Neuronal stem cell (in vitro differentiated cells): ENCODE measurements around the gene CLASP1.

Experiments used
- DNase-seq: peaks from one replicate; pipeline ENCODE4 v3.0.0-alpha.2; 2013; ENCODE audit warnings: low spot score
- H2AFZ ChIP-seq: one replicate; pipeline ENCODE4 v1.6.1; 2013; ENCODE audit warnings: mild to moderate bottlenecking, low read length, inconsistent platforms
- H2AK5ac ChIP-seq: 2 replicates; pipeline ENCODE4 v1.6.1; 2013; ENCODE audit warnings: low read depth, mild to moderate bottlenecking, inconsistent platforms, low read length, moderate library complexity, mixed read lengths
- H2BK120ac ChIP-seq: 2 replicates; pipeline ENCODE4 v1.6.1; 2013; ENCODE audit warnings: low read depth, mild to moderate bottlenecking, inconsistent platforms, low read length, moderate library complexity, mixed read lengths
- H2BK12ac ChIP-seq: one replicate; pipeline ENCODE4 v1.6.1; 2013; ENCODE audit warnings: low read length, inconsistent platforms
- H2BK15ac ChIP-seq: 2 replicates; pipeline ENCODE4 v1.6.1; 2013; ENCODE audit warnings: mild to moderate bottlenecking, low read length, inconsistent platforms, mixed read lengths
- H2BK5ac ChIP-seq: one replicate; pipeline ENCODE4 v1.6.1; 2013; ENCODE audit warnings: inconsistent platforms, mild to moderate bottlenecking, low read length, moderate library complexity
- H3K14ac ChIP-seq: one replicate; pipeline ENCODE4 v1.6.1; 2013; ENCODE audit warnings: low read length, inconsistent platforms
- H3K18ac ChIP-seq: 2 replicates; pipeline ENCODE4 v1.6.1; 2013; ENCODE audit warnings: low read length, inconsistent platforms
- H3K23ac ChIP-seq: 2 replicates; pipeline ENCODE4 v1.6.1; 2013; ENCODE audit warnings: low read depth, mild to moderate bottlenecking, mixed read lengths, low read length, inconsistent platforms; ENCODE audit not compliant: poor library complexity
- H3K27ac ChIP-seq: replicated peaks from 3 replicates; pipeline ENCODE4 v1.5.1; 2013; ENCODE audit warnings: low read length, inconsistent platforms
- H3K27me3 ChIP-seq, 3 experiments: 2 replicates each; pipeline ENCODE4 v1.6.1; 2013; ENCODE audit warnings: low read length in 3 of 3, mild to moderate bottlenecking in 2 of 3, inconsistent platforms in 1 of 3, low read depth in 1 of 3, mixed read lengths in 1 of 3, moderate library complexity in 1 of 3; ENCODE audit not compliant: control insufficient read depth in 3 of 3, insufficient read depth in 3 of 3
- H3K36me3 ChIP-seq, 2 donors: replicated peaks in 1 of 2; 2 replicates each; pipeline ENCODE4 v1.6.1; 2013; ENCODE audit warnings: low read length in 2 of 2; ENCODE audit not compliant: control insufficient read depth in 2 of 2, insufficient read depth in 2 of 2
- H3K4ac ChIP-seq: 2 replicates; pipeline ENCODE4 v1.6.1; 2013; ENCODE audit warnings: inconsistent platforms, mild to moderate bottlenecking, low read length, moderate library complexity
- H3K4me1 ChIP-seq, 2 donors: 1 replicate in 1 of 2; 2 replicates in 1 of 2; pipeline ENCODE4 v1.6.1; 2013; ENCODE audit warnings: low read length in 2 of 2, low read depth in 1 of 2; ENCODE audit not compliant: control insufficient read depth in 2 of 2, insufficient read depth in 1 of 2
- H3K4me2 ChIP-seq: one replicate; pipeline ENCODE4 v1.6.1; 2013; ENCODE audit warnings: mild to moderate bottlenecking, low read length, inconsistent platforms; ENCODE audit not compliant: insufficient read depth, poor library complexity, severe bottlenecking
- H3K4me3 ChIP-seq, 2 donors: 2 replicates each; pipeline ENCODE4 v1.5.1; 2013; ENCODE audit warnings: low read length in 2 of 2, mild to moderate bottlenecking in 2 of 2, inconsistent platforms in 1 of 2, moderate library complexity in 1 of 2
- H3K79me1 ChIP-seq: one replicate; pipeline ENCODE4 v1.6.1; 2013; ENCODE audit warnings: low read depth, mild to moderate bottlenecking, inconsistent platforms, low read length, moderate library complexity
- H3K9ac ChIP-seq: one replicate; pipeline ENCODE4 v1.6.1; 2013; ENCODE audit warnings: mild to moderate bottlenecking, low read depth, low read length, inconsistent platforms; ENCODE audit not compliant: poor library complexity
- H3K9me3 ChIP-seq, 2 donors: replicated peaks in 1 of 2; 2 replicates each; pipeline versions ENCODE3 to v1.6.1; 2013; ENCODE audit warnings: low read length in 2 of 2, mild to moderate bottlenecking in 2 of 2, inconsistent platforms in 1 of 2, low read depth in 1 of 2, mixed read lengths in 1 of 2, moderate library complexity in 1 of 2; ENCODE audit not compliant: control insufficient read depth in 2 of 2, insufficient read depth in 1 of 2
- H4K8ac ChIP-seq: one replicate; pipeline ENCODE4 v1.6.1; 2013; ENCODE audit warnings: low read depth, mild to moderate bottlenecking, inconsistent platforms, low read length, moderate library complexity
- H4K91ac ChIP-seq: one replicate; pipeline ENCODE4 v1.6.1; 2013; ENCODE audit warnings: low read length, low read depth, mild to moderate bottlenecking, inconsistent platforms; ENCODE audit not compliant: poor library complexity
- WGBS, 2 donors: extraction: QIAGEN DNeasy Blood & Tissue Kit; methylation state at CpG; one replicate each; pipeline ENCODE4 v1.1.7; 2013; ENCODE audit warnings: missing lambda C conversion rate in 2 of 2, mixed read lengths in 1 of 2; ENCODE audit not compliant: insufficient read length in 2 of 2, insufficient replicate concordance in 1 of 2; ENCODE audit errors: extremely low coverage in 2 of 2; 5-methylcytosine and 5-hydroxymethylcytosine counted together

The CLASP1 gene

GRCh38 chr2:121505986-121506586 is 143.2 kb downstream of the CLASP1 start:
- peaks cover 0 to 26% of the 10 kb centered on the region in 2 donors for H3K9me3 ChIP-seq
- no peak overlapping the region for H4K91ac ChIP-seq
- no peak overlapping the region for H2BK5ac ChIP-seq
- H3K14ac ChIP-seq: no peak overlapping the region
- no peak overlapping the region for H3K23ac ChIP-seq
- no peak overlapping the region for H3K4me2 ChIP-seq
- H2BK120ac ChIP-seq: no peak overlapping the region
- H3K4me3 ChIP-seq: no peak overlapping the region
- DNase-seq: no peak
- no peak overlapping the region for H3K27ac ChIP-seq
- H2AK5ac ChIP-seq: no peak overlapping the region
- H3K27me3 ChIP-seq: no peaks in the 10 kb centered on the region
- H3K18ac ChIP-seq: no peak overlapping the region
- peaks cover 4 to 79% of the 10 kb centered on the region in 2 donors for H3K36me3 ChIP-seq
- H2AFZ ChIP-seq: no peak overlapping the region
- no peak overlapping the region for H3K4ac ChIP-seq
- no peaks in the 10 kb centered on the region for H3K79me1 ChIP-seq
- peaks cover 0 to 11% of the 10 kb centered on the region in 2 donors for H3K4me1 ChIP-seq
- no peak overlapping the region for H2BK15ac ChIP-seq
- whole genome bisulfite sequencing, 2 donors: no CpG with 5 or more reads among the region's 4 CpGs
- no peak overlapping the region for H2BK12ac ChIP-seq
- H4K8ac ChIP-seq: no peak overlapping the region
- no peak overlapping the region for H3K9ac ChIP-seq

GRCh38 chr2:121505005-121505404 is 144.3 kb downstream of the CLASP1 start:
- H2BK5ac ChIP-seq: no peak overlapping the region
- no peak overlapping the region for H3K14ac ChIP-seq
- H3K4me3 ChIP-seq: no peak overlapping the region
- no peak overlapping the region for H2AK5ac ChIP-seq
- H4K91ac ChIP-seq: no peak overlapping the region
- peaks cover 0 to 11% of the 10 kb centered on the region in 2 donors for H3K4me1 ChIP-seq
- no peak overlapping the region for H3K9ac ChIP-seq
- no peak overlapping the region for H2BK15ac ChIP-seq
- peaks cover 0 to 30% of the 10 kb centered on the region in 2 donors for H3K9me3 ChIP-seq
- no peak for DNase-seq
- H2BK120ac ChIP-seq: no peak overlapping the region
- no peak overlapping the region for H2AFZ ChIP-seq
- no peaks in the 10 kb centered on the region for H3K79me1 ChIP-seq
- no peak overlapping the region for H4K8ac ChIP-seq
- no peak overlapping the region for H3K18ac ChIP-seq
- H3K4me2 ChIP-seq: no peak overlapping the region
- H2BK12ac ChIP-seq: no peak overlapping the region
- H3K27ac ChIP-seq: no peak overlapping the region
- peaks cover 7 to 78% of the 10 kb centered on the region in 2 donors for H3K36me3 ChIP-seq
- H3K27me3 ChIP-seq: no peaks in the 10 kb centered on the region
- WGBS, 2 donors: no CpG with 5 or more reads among the region's 3 CpGs
- no peak overlapping the region for H3K4ac ChIP-seq
- H3K23ac ChIP-seq: no peak overlapping the region

GRCh38 chr2:121504316-121504715 is 144.9 kb downstream of the CLASP1 start:
- H3K14ac ChIP-seq: no peak overlapping the region
- no peak overlapping the region for H2BK120ac ChIP-seq
- H3K9me3 ChIP-seq: peaks cover 0 to 36% of the 10 kb centered on the region in 2 donors
- DNase-seq: no peak
- WGBS, 2 donors: no CpG with 5 or more reads among the region's 2 CpGs
- H2BK5ac ChIP-seq: no peak overlapping the region
- H2BK15ac ChIP-seq: no peak overlapping the region
- H3K9ac ChIP-seq: no peak overlapping the region
- H3K27ac ChIP-seq: no peak overlapping the region
- H3K23ac ChIP-seq: no peak overlapping the region
- no peak overlapping the region for H3K18ac ChIP-seq
- H3K4me2 ChIP-seq: no peak overlapping the region
- H3K36me3 ChIP-seq: peaks cover 7 to 80% of the 10 kb centered on the region in 2 donors
- no peak overlapping the region for H2AK5ac ChIP-seq
- no peak overlapping the region for H2AFZ ChIP-seq
- no peaks in the 10 kb centered on the region for H3K79me1 ChIP-seq
- H2BK12ac ChIP-seq: no peak overlapping the region
- no peak overlapping the region for H3K4ac ChIP-seq
- H3K4me1 ChIP-seq: peaks cover 0 to 11% of the 10 kb centered on the region in 2 donors
- no peak overlapping the region for H4K8ac ChIP-seq
- H3K4me3 ChIP-seq: no peak overlapping the region
- no peak overlapping the region for H4K91ac ChIP-seq
- H3K27me3 ChIP-seq: no peaks in the 10 kb centered on the region

GRCh38 chr2:121502781-121503180 is 146.5 kb downstream of the CLASP1 start:
- H3K4ac ChIP-seq: no peak overlapping the region
- H2AFZ ChIP-seq: no peak overlapping the region
- no peak overlapping the region for H3K23ac ChIP-seq
- no peaks in the 10 kb centered on the region for H3K79me1 ChIP-seq
- H3K27me3 ChIP-seq: no peaks in the 10 kb centered on the region
- no peak overlapping the region for H3K27ac ChIP-seq
- DNase-seq: no peak
- no peak overlapping the region for H2BK12ac ChIP-seq
- no peak overlapping the region for H4K8ac ChIP-seq
- no peak overlapping the region for H3K18ac ChIP-seq
- H2AK5ac ChIP-seq: no peak overlapping the region
- no peak overlapping the region for H3K4me3 ChIP-seq
- no CpG with 5 or more reads among the region's 3 CpGs for WGBS, 2 donors
- peaks cover 0 to 11% of the 10 kb centered on the region in 2 donors for H3K4me1 ChIP-seq
- no peak overlapping the region for H2BK5ac ChIP-seq
- no peak overlapping the region for H3K4me2 ChIP-seq
- H3K9me3 ChIP-seq: peaks cover 0 to 24% of the 10 kb centered on the region in 2 donors
- no peak overlapping the region for H3K9ac ChIP-seq
- no peak overlapping the region for H2BK15ac ChIP-seq
- peaks cover 7 to 84% of the 10 kb centered on the region in 2 donors for H3K36me3 ChIP-seq
- H4K91ac ChIP-seq: no peak overlapping the region
- H2BK120ac ChIP-seq: no peak overlapping the region
- no peak overlapping the region for H3K14ac ChIP-seq
